ENCODE measurements around the gene TRAFD1. TPM values are rescaled to one million over a fixed set of nuclear protein-coding genes. Genes with fewer than 3 reads are reported as not detected.
"Not testable (repeated sequence)": the region's sequence is repeated elsewhere in the genome, so short reads cannot be mapped to it uniquely, and the experiment has no call there.

Gene TRAFD1
- total RNA-seq, 1 donor from 2014 or later: 30.8 TPM

- H3K4me3 ChIP-seq (ENCODE audit: low read length in 3 of 3); H3K27me3 ChIP-seq (ENCODE audit: control insufficient read depth in 3 of 3, insufficient read depth in 3 of 3, low read length in 3 of 3); H3K9me3 ChIP-seq (ENCODE audit: control insufficient read depth in 3 of 3, low read length in 3 of 3); H3K27ac ChIP-seq (ENCODE audit: low read depth, low read length); H3K9ac ChIP-seq (ENCODE audit: low read depth in 1 of 3, low read length in 3 of 3): not testable (repeated sequence)
- Histone ChIP-seq H3K36me3 (ENCODE audit: control insufficient read depth in 3 of 3, insufficient read depth in 3 of 3, low read length in 3 of 3) (peaks cover 7 to 10% (median 8%) of the 10 kb centered on the region in 3 donors), H3K4me1 (ENCODE audit: control insufficient read depth in 3 of 3, insufficient read depth in 3 of 3, low read length in 3 of 3) (peaks cover 22 to 34% (median 27%) of the 10 kb centered on the region in 3 donors)
Observed at GRCh38 chr12:112102746-112103145, 22.6 kb upstream of the TRAFD1 start.

GRCh38 chr12:112103758-112104503 is 21.4 kb upstream of the TRAFD1 start:
- H3K9me3 ChIP-seq (ENCODE audit: control insufficient read depth in 3 of 3, low read length in 3 of 3): no peaks in the 10 kb centered on the region
- peaks cover 4 to 8% (median 6%) of the 10 kb centered on the region in 3 donors for H3K36me3 ChIP-seq (ENCODE audit: control insufficient read depth in 3 of 3, insufficient read depth in 3 of 3, low read length in 3 of 3)
- peak overlapping the region in 1 of 3 donors; percentile 30 for H3K9ac ChIP-seq (ENCODE audit: low read depth in 1 of 3, low read length in 3 of 3)
- H3K27ac ChIP-seq (ENCODE audit: low read depth, low read length): peak overlapping the region; percentile 56
- no peaks in the 10 kb centered on the region for H3K27me3 ChIP-seq (ENCODE audit: control insufficient read depth in 3 of 3, insufficient read depth in 3 of 3, low read length in 3 of 3)
- H3K4me1 ChIP-seq (ENCODE audit: control insufficient read depth in 3 of 3, insufficient read depth in 3 of 3, low read length in 3 of 3): peaks cover 23 to 40% (median 29%) of the 10 kb centered on the region in 3 donors
- H3K4me3 ChIP-seq (ENCODE audit: low read length in 3 of 3): no peak overlapping the region

GRCh38 chr12:112105891-112106290 is 19.5 kb upstream of the TRAFD1 start:
- Histone ChIP-seq H3K27me3 (ENCODE audit: control insufficient read depth in 3 of 3, insufficient read depth in 3 of 3, low read length in 3 of 3) (no peaks in the 10 kb centered on the region), H3K4me1 (ENCODE audit: control insufficient read depth in 3 of 3, insufficient read depth in 3 of 3, low read length in 3 of 3) (peaks cover 23 to 40% (median 32%) of the 10 kb centered on the region in 3 donors), H3K27ac (ENCODE audit: low read depth, low read length) (no peak overlapping the region), H3K4me3 (ENCODE audit: low read length in 3 of 3) (no peak overlapping the region), H3K9ac (ENCODE audit: low read depth in 1 of 3, low read length in 3 of 3) (no peak overlapping the region), H3K9me3 (ENCODE audit: control insufficient read depth in 3 of 3, low read length in 3 of 3) (no peaks in the 10 kb centered on the region), H3K36me3 (ENCODE audit: control insufficient read depth in 3 of 3, insufficient read depth in 3 of 3, low read length in 3 of 3) (peaks cover 4 to 6% (median 4%) of the 10 kb centered on the region in 3 donors)

GRCh38 chr12:112107306-112108201 is 17.8 kb upstream of the TRAFD1 start:
- H3K4me1 ChIP-seq (ENCODE audit: control insufficient read depth in 3 of 3, insufficient read depth in 3 of 3, low read length in 3 of 3): peaks cover 23 to 40% (median 32%) of the 10 kb centered on the region in 3 donors

GRCh38 chr12:112108202-112109079 is 16.9 kb upstream of the TRAFD1 start, which contains the start of gene NAA25:
Gene NAA25 (minus strand): TSS chr12:112108783. CDS start chr12:112108773, 10 bp downstream.
- peak within 1 kb of the TSS; percentile 98 to 99 (median 98) for H3K9ac ChIP-seq (ENCODE audit: low read depth in 1 of 3, low read length in 3 of 3)
- no peaks in the 10 kb centered on the region for H3K36me3 ChIP-seq (ENCODE audit: control insufficient read depth in 3 of 3, insufficient read depth in 3 of 3, low read length in 3 of 3)
- H3K27me3 ChIP-seq (ENCODE audit: control insufficient read depth in 3 of 3, insufficient read depth in 3 of 3, low read length in 3 of 3): no peaks in the 10 kb centered on the region
- peaks cover 20 to 34% (median 28%) of the 10 kb centered on the region in 3 donors for H3K4me1 ChIP-seq (ENCODE audit: control insufficient read depth in 3 of 3, insufficient read depth in 3 of 3, low read length in 3 of 3)
- no peaks in the 10 kb centered on the region for H3K9me3 ChIP-seq (ENCODE audit: control insufficient read depth in 3 of 3, low read length in 3 of 3)
- peak within 1 kb of the TSS; percentile 98 for H3K27ac ChIP-seq (ENCODE audit: low read depth, low read length)
- H3K4me3 ChIP-seq (ENCODE audit: low read length in 3 of 3): peak within 1 kb of the TSS; percentile 94 to 100 (median 98)

More at GRCh38 chr12:112107306-112108201, 17.8 kb upstream of the TRAFD1 start:
- Histone ChIP-seq H3K9ac (ENCODE audit: low read depth in 1 of 3, low read length in 3 of 3) (peak overlapping the region; percentile 98 to 99 (median 98)), H3K27ac (ENCODE audit: low read depth, low read length) (peak overlapping the region; percentile 98), H3K36me3 (ENCODE audit: control insufficient read depth in 3 of 3, insufficient read depth in 3 of 3, low read length in 3 of 3) (no peaks in the 10 kb centered on the region), H3K4me3 (ENCODE audit: low read length in 3 of 3) (peak overlapping the region; percentile 94 to 100 (median 98)), H3K27me3 (ENCODE audit: control insufficient read depth in 3 of 3, insufficient read depth in 3 of 3, low read length in 3 of 3) (no peaks in the 10 kb centered on the region), H3K9me3 (ENCODE audit: control insufficient read depth in 3 of 3, low read length in 3 of 3) (no peaks in the 10 kb centered on the region)

GRCh38 chr12:112110787-112111662 is 14.3 kb upstream of the TRAFD1 start:
- not testable (repeated sequence) for H3K9me3 ChIP-seq (ENCODE audit: control insufficient read depth in 3 of 3, low read length in 3 of 3); H3K4me3 ChIP-seq (ENCODE audit: low read length in 3 of 3); H3K9ac ChIP-seq (ENCODE audit: low read depth in 1 of 3, low read length in 3 of 3); H3K27me3 ChIP-seq (ENCODE audit: control insufficient read depth in 3 of 3, insufficient read depth in 3 of 3, low read length in 3 of 3); H3K36me3 ChIP-seq (ENCODE audit: control insufficient read depth in 3 of 3, insufficient read depth in 3 of 3, low read length in 3 of 3); H3K27ac ChIP-seq (ENCODE audit: low read depth, low read length)
- peaks cover 15 to 20% (median 18%) of the 10 kb centered on the region in 3 donors for H3K4me1 ChIP-seq (ENCODE audit: control insufficient read depth in 3 of 3, insufficient read depth in 3 of 3, low read length in 3 of 3)

DNA sequence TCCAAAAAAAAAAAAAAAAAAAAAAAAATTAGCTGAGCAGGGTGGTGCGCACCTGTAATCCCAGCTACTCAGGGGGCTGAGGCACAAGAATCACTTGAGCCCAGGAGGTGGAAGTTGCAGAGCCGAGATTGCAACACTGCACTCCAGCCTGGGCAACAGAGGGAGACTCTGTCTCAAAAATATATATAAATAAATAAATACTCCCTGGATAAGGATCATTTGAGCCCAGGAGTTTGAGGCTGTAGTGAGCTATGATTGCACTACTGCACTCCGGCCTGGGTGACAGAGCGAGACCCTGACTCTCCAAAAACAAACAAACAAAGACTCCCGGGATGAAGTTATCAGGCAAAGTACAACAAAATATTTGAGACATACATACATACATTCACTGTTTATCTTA is 13.4 kb upstream of the TRAFD1 start:
- Histone ChIP-seq H3K4me1 (ENCODE audit: control insufficient read depth in 3 of 3, insufficient read depth in 3 of 3, low read length in 3 of 3) (peaks cover 10 to 20% (median 17%) of the 10 kb centered on the region in 3 donors), H3K9ac (ENCODE audit: low read depth in 1 of 3, low read length in 3 of 3) (no peak overlapping the region), H3K4me3 (ENCODE audit: low read length in 3 of 3) (no peak overlapping the region), H3K27ac (ENCODE audit: low read depth, low read length) (no peak overlapping the region), H3K9me3 (ENCODE audit: control insufficient read depth in 3 of 3, low read length in 3 of 3) (no peaks in the 10 kb centered on the region), H3K27me3 (ENCODE audit: control insufficient read depth in 3 of 3, insufficient read depth in 3 of 3, low read length in 3 of 3) (no peaks in the 10 kb centered on the region), H3K36me3 (ENCODE audit: control insufficient read depth in 3 of 3, insufficient read depth in 3 of 3, low read length in 3 of 3) (no peaks in the 10 kb centered on the region)

- no peak overlapping the region for H3K4me3 ChIP-seq (ENCODE audit: low read length in 3 of 3)
- H3K27me3 ChIP-seq (ENCODE audit: control insufficient read depth in 3 of 3, insufficient read depth in 3 of 3, low read length in 3 of 3): no peaks in the 10 kb centered on the region
- H3K27ac ChIP-seq (ENCODE audit: low read depth, low read length): no peak overlapping the region
- H3K36me3 ChIP-seq (ENCODE audit: control insufficient read depth in 3 of 3, insufficient read depth in 3 of 3, low read length in 3 of 3): no peaks in the 10 kb centered on the region
- H3K4me1 ChIP-seq (ENCODE audit: control insufficient read depth in 3 of 3, insufficient read depth in 3 of 3, low read length in 3 of 3): peaks cover 5 to 16% (median 11%) of the 10 kb centered on the region in 3 donors
- no peak overlapping the region for H3K9ac ChIP-seq (ENCODE audit: low read depth in 1 of 3, low read length in 3 of 3)
- H3K9me3 ChIP-seq (ENCODE audit: control insufficient read depth in 3 of 3, low read length in 3 of 3): no peaks in the 10 kb centered on the region
Observed at GRCh38 chr12:112112409-112113133, 12.8 kb upstream of the TRAFD1 start.

Data from skeletal muscle tissue (tissue), 4 donors.